DMS53 treated with DMSO at 0.1 percent for 48 hours (cell line): ENCODE measurements around the gene TENM4.
A peak's percentile ranks its signal among the peaks of the same experiment; 100 is the strongest.
"Not testable (repeated sequence)": the region's sequence is repeated elsewhere in the genome, so short reads cannot be mapped to it uniquely, and the experiment has no call there.

Experiments
- DNase-seq: peaks from one replicate; lab custom pipeline; 2025; ENCODE audit not compliant: unreplicated experiment; lab: John Stamatoyannopoulos, UW

Gene TENM4

GRCh38 chr11:78879094-78879980, 561.5 kb downstream of the TENM4 start:
- not testable (repeated sequence) for DNase-seq

GRCh38 chr11:78878631-78879030, 562.2 kb downstream of the TENM4 start:
- no peak for DNase-seq

DNA sequence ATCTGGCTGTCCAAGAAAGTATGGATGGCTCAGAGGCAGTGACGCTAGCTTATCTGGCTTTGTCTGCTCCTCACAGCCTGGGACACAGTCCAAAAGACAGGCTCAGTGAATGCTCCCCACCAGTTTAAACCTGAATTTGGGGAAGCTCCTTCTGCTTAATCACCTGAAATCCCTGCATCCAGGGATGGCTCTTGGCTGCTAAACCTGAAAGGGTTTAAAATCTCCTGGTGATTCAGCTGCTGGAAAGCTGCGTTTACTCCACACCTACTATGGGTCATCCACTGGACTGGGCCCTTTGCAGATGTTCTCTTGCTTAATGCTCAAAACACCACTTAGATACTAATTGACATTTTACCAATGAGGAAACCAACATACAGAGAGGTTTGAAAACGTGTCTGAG, 564.2 kb downstream of the TENM4 start:
- no peak for DNase-seq

DNA sequence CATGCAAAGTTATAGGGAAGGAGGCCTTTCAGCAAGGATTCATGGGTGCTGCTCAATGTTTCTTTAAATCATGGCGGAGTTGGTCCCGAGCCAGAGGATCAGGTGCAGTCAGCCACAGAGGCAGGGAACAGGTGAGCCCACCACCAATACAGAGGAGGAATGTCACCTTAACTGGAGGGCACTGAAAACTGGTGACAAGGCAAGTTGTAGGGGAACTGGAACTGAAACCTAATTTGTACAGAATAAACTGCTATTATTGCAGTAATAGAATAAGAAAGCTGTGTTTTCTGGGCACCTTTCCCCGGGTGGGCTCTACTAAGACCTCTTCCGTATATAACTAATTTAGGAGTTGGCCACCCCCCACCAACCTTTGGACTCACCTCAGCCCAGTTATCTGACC, 570.2 kb downstream of the TENM4 start:
- DNase-seq: no peak

DNA sequence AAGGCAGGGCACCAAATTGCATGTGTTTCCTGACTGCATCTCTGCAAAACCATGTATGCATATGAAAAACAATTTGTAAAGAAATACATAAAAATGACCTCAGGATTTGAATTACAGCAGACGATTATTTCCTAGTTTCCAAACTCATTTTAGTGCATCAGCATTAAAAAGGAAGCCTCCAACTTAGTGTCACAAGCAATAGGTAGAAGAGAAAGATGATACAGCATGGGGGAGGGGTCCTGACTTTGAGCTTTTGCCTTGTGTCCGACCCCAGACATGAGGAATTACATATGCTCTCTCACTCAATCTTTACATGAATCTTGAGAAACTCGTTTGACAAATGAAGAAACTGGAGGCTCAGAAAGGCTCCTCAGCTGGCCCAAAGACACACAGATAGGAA, 571.5 kb downstream of the TENM4 start:
- DNase-seq: no peak

- no peak for DNase-seq
These were observed 572.3 kb downstream of the TENM4 start for GRCh38 chr11:78868563-78868962.

GRCh38 chr11:78860720-78861422, 580.0 kb downstream of the TENM4 start:
- DNase-seq: no peak

GRCh38 chr11:78857688-78858087, 583.1 kb downstream of the TENM4 start:
- DNase-seq: no peak

- no peak for DNase-seq
These were observed 584.6 kb downstream of the TENM4 start for GRCh38 chr11:78856211-78856610.

- no peak for DNase-seq
These were observed 585.7 kb downstream of the TENM4 start for GRCh38 chr11:78855116-78855515.

DNA sequence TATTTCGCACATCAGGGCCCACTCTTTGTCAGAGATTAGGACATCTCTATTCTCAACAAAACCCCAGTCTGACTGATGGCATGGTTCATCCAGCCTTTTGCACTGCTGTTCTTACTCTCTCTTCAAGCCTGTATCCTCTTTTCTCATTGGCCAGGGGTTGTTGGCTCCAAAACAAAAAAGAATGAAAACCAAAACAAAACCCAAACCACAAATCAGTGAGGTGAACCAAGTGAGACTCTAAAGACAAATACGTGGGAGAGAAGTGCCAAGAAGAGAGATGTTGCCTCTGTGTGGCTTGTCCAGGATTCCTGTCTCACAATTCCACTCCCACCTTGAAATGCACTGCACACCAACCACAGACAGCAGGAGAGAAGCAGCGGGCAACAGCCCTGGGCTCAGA, 587.3 kb downstream of the TENM4 start:
- no peak for DNase-seq

- no peak for DNase-seq
These were observed 588.8 kb downstream of the TENM4 start for GRCh38 chr11:78851878-78852586.

DNA sequence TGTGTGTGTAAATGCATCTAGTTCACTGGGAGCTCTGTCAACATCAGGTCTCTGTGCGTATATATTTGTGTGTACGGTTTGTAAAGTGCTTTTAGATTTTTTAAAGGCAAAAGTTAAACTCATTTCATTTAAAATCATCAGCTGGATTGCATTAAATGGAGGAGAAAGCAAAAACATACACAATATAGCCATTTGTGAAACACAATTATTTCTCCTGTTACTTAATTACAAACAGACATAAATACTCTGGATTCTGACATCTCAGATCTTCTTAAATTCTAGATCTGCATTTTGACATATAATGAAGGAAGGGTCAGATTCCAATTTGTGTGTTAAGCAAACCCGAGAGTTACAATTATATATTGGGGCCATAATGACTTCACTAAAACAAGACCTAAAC, 590.8 kb downstream of the TENM4 start:
- no peak for DNase-seq

GRCh38 chr11:78846269-78846668, 594.6 kb downstream of the TENM4 start:
- DNase-seq: no peak

- no peak for DNase-seq
These were observed 595.3 kb downstream of the TENM4 start for GRCh38 chr11:78845496-78845895.

DNA sequence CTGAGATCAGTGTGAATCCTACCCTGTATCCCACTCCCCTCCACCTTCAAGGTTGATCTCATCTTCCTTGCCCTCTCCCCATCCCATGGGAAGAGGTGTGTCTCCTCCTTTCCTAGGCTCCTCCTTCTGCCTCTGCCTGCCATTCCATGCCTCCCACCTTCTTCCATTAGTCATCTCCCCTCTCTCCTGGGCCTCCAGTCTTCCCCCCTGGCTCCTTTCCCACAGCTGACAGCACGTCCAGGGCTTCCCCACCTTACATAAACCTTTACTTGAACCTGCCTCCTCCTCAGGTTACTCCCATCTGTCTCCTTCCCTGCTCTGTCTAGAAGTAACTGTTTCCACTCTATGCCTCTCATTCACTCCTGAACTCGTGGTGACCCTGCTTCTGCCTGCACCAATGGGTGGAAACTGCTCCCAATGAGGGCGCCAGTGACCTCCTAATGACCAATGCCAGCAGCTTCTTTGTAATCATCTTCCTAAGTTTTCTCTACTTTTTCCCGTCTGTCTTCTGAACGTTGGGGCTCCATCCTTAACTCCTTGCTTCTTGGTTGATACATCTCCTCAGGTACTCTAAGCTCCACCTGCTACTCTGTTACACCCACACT, 599.3 kb downstream of the TENM4 start:
- no peak for DNase-seq

- no peak for DNase-seq
These were observed 600.2 kb downstream of the TENM4 start for GRCh38 chr11:78840623-78841022.

DNA sequence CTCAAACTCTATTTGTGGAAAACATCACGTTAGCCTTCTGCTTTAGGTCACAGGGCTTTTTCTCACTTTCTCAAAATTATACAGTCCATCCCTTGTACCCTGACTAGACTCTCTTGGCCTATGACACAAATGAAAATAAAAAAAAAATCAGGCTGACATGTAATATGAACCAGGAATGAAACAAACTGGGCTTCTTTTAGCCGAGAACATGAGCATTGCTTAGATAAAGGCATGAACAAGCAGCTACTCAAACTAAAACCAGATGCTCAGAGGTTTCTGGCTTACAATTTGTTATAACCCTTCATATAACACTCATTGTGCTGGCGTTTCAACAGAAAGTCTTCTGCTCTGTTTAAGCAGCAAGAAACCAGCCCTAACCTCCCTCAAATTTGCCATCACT, 600.6 kb downstream of the TENM4 start:
- DNase-seq: no peak

GRCh38 chr11:78838417-78838816, 602.4 kb downstream of the TENM4 start:
- DNase-seq: peak; percentile 54

DNA sequence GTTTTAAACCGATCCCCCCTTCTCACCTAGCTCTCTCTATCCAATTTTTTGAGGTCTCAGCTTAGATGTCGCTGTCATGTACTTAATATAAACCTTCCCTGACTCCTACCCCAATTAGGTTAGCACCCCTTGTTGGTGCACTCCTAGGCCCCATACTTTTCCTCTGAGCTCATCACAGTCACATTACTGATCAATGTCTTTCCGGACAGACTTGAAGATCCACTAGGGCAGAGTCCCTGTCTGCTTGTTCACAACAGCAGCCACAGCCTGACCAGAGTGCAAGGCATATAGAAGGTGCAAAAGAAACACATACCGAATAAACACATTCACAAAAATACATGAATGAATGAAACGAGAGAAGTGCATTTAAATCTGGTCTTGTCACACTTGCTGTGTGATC, 605.2 kb downstream of the TENM4 start:
- DNase-seq: no peak

GRCh38 chr11:78834886-78835285, 605.9 kb downstream of the TENM4 start:
- DNase-seq: no peak
